SK-N-SH (cell line): Measurements from ENCODE around the gene ABLIM1. TPM values are rescaled to one million over a fixed set of nuclear protein-coding genes. Genes with fewer than 3 reads are reported as not detected.
A peak's percentile ranks its signal among the peaks of the same experiment; 100 is the strongest.

Experiments
- CTCF ChIA-PET: fragments of 300-600, 350-600 bp; formaldehyde crosslinking; extraction: SDS; loops from one replicate; lab custom pipeline; 2021; lab: Yijun Ruan, JAX
- POLR2A ChIA-PET: fragments of 350-600 bp; sonication (Branson Sonifier 250); formaldehyde crosslinking; extraction: SDS; loops from one replicate; lab custom pipeline; 2020; ENCODE audit warnings: antibody characterized with exemption, inconsistent platforms; lab: Yijun Ruan, JAX
- DNase-seq: peaks from one replicate; pipeline ENCODE4 v3.0.0; 2012
- H2AFZ ChIP-seq: fragments of 200-600 bp; sonication (generic); 2 replicates; pipeline ENCODE4 v1.8.1; 2016; ENCODE audit warnings: antibody characterized with exemption, mild to moderate bottlenecking, low read depth
- H3F3A ChIP-seq: fragments of 200-600 bp; sonication (generic); replicated peaks from 2 replicates; pipeline ENCODE3; 2016; ENCODE audit warnings: antibody characterized with exemption, mild to moderate bottlenecking; ENCODE audit not compliant: insufficient read depth
- H3K27ac ChIP-seq, 2 experiments: fragments of 200-500 bp in 1 of 2; fragments of 200-600 bp in 1 of 2; sonication (Bioruptor generic) in 1 of 2; sonication (generic), shearing (Covaris generic) in 1 of 2; 2 replicates each; pipeline versions ENCODE4 v1.5.1 to v1.6.1; 2014 to 2016; ENCODE audit warnings: low read depth in 2 of 2, inconsistent platforms in 1 of 2, low read length in 1 of 2, mild to moderate bottlenecking in 1 of 2, mixed read lengths in 1 of 2
- H3K27me3 ChIP-seq: fragments of 200-600 bp; sonication (generic), shearing (Covaris generic); 2 replicates; pipeline ENCODE4 v1.6.1; 2016; ENCODE audit warnings: mixed run types; ENCODE audit not compliant: insufficient read depth
- H3K36me3 ChIP-seq, 2 experiments: fragments of 200-500 bp in 1 of 2; fragments of 200-600 bp in 1 of 2; sonication (Bioruptor generic) in 1 of 2; sonication (generic) in 1 of 2; replicated peaks in 1 of 2; 2 replicates each; pipeline versions ENCODE3 to v1.5.1; 2014 to 2016; ENCODE audit warnings: low read length in 1 of 2, mild to moderate bottlenecking in 1 of 2; ENCODE audit not compliant: insufficient read depth in 2 of 2, control insufficient read depth in 1 of 2
- H3K4me1 ChIP-seq, 2 experiments: fragments of 200-500 bp in 1 of 2; fragments of 200-600 bp in 1 of 2; sonication (Bioruptor generic) in 1 of 2; sonication (generic), shearing (Covaris generic) in 1 of 2; 2 replicates each; pipeline versions ENCODE4 v1.5.1 to v1.6.1; 2014 to 2016; ENCODE audit warnings: low read depth in 1 of 2, low read length in 1 of 2, mixed run types in 1 of 2; ENCODE audit not compliant: insufficient read depth in 2 of 2, control insufficient read depth in 1 of 2
- H3K4me2 ChIP-seq: fragments of 200-600 bp; sonication (generic), shearing (Covaris generic); 2 replicates; pipeline ENCODE4 v1.6.1; 2017; ENCODE audit warnings: mixed run types
- H3K4me3 ChIP-seq, 2 experiments: fragments of 200-500 bp in 1 of 2; fragments of 200-600 bp in 1 of 2; sonication (Bioruptor generic) in 1 of 2; sonication (generic), shearing (Covaris generic) in 1 of 2; 2 replicates each; pipeline versions ENCODE4 v1.5.1 to v1.8.1; 2014 to 2016; ENCODE audit warnings: low read depth in 2 of 2, inconsistent platforms in 1 of 2, low read length in 1 of 2, mild to moderate bottlenecking in 1 of 2, mixed read lengths in 1 of 2, moderate library complexity in 1 of 2
- H3K79me2 ChIP-seq: fragments of 200-600 bp; sonication (generic); 2 replicates; pipeline ENCODE4 v1.8.1; 2017; ENCODE audit warnings: mild to moderate bottlenecking; ENCODE audit not compliant: insufficient read depth
- H3K9ac ChIP-seq: fragments of 200-600 bp; sonication (generic); 2 replicates; pipeline ENCODE4 v1.6.1; 2017; ENCODE audit warnings: mixed run types
- H3K9me2 ChIP-seq: fragments of 200-600 bp; sonication (generic); 2 replicates; pipeline ENCODE4 v1.6.1; 2017; ENCODE audit warnings: mixed run types
- H3K9me3 ChIP-seq: fragments of 200-600 bp; sonication (generic); 2 replicates; pipeline ENCODE4 v1.6.1; 2017; ENCODE audit warnings: mixed run types, mild to moderate bottlenecking, moderate library complexity
- H4K20me1 ChIP-seq: fragments of 200-600 bp; sonication (generic); 2 replicates; pipeline ENCODE4 v1.6.1; 2017; ENCODE audit warnings: mild to moderate bottlenecking, mixed run types; ENCODE audit not compliant: insufficient read depth
- CHD2 ChIP-seq: fragments of 150-350 bp; IDR thresholded peaks from 2 replicates; pipeline ENCODE4 v1.6.1; 2018; ENCODE audit warnings: low read length; ENCODE audit not compliant: partially characterized antibody
- ELF1 ChIP-seq: IDR thresholded peaks from 2 replicates; pipeline ENCODE4 v1.4.0; 2012
- EZH2phosphoT487 ChIP-seq: fragments of 200-600 bp; sonication (generic); IDR thresholded peaks from 2 replicates; pipeline ENCODE4 v1.6.1; 2017; ENCODE audit warnings: low read depth, mixed run types, mild to moderate bottlenecking, antibody characterized with exemption, moderate library complexity, borderline replicate concordance
- FOSL2 ChIP-seq: IDR thresholded peaks from 2 replicates; pipeline ENCODE4 v1.4.0; 2012; ENCODE audit warnings: low read depth, mild to moderate bottlenecking, moderate library complexity, borderline replicate concordance
- FOXJ3 ChIP-seq: sonication (generic); formaldehyde crosslinking; IDR thresholded peaks from 2 replicates; pipeline ENCODE4 v1.5.1; 2020; ENCODE audit warnings: mild to moderate bottlenecking, missing genetic modification reagents
- FOXM1 ChIP-seq: IDR thresholded peaks from 2 replicates; pipeline ENCODE4 v1.4.0; 2012; ENCODE audit warnings: low read depth, mild to moderate bottlenecking
- GABPA ChIP-seq: IDR thresholded peaks from 2 replicates; pipeline ENCODE4 v1.4.0; 2012; ENCODE audit warnings: low read depth, mild to moderate bottlenecking
- GATA2 ChIP-seq: sonication (generic); formaldehyde crosslinking; IDR thresholded peaks from 2 replicates; pipeline ENCODE4 v1.5.0; 2020; ENCODE audit warnings: mild to moderate bottlenecking, missing genetic modification reagents
- JUND ChIP-seq: IDR thresholded peaks from 2 replicates; pipeline ENCODE4 v1.4.0; 2012
- MEF2A ChIP-seq: IDR thresholded peaks from 2 replicates; pipeline ENCODE4 v1.4.0; 2012; ENCODE audit warnings: low read depth, borderline replicate concordance
- NFIC ChIP-seq: IDR thresholded peaks from 2 replicates; pipeline ENCODE4 v1.4.0; 2012; ENCODE audit warnings: borderline replicate concordance
- NRF1 ChIP-seq: IDR thresholded peaks from 2 replicates; pipeline ENCODE4 v1.6.1; 2012; ENCODE audit warnings: low read depth, mild to moderate bottlenecking, low read length
- PBX3 ChIP-seq: IDR thresholded peaks from 2 replicates; pipeline ENCODE4; 2012
- RAD21 ChIP-seq: IDR thresholded peaks from 2 replicates; pipeline ENCODE4 v1.6.1; 2012; ENCODE audit warnings: mild to moderate bottlenecking, low read length
- RCOR1 ChIP-seq: fragments of 150-350 bp; IDR thresholded peaks from 2 replicates; pipeline ENCODE4 v1.6.1; 2017; ENCODE audit warnings: antibody characterized with exemption, low read length
- RFX5 ChIP-seq: IDR thresholded peaks from 2 replicates; pipeline ENCODE4 v1.6.1; 2012; ENCODE audit warnings: mild to moderate bottlenecking, improper control_type of control experiment, low read length
- RXRA ChIP-seq: IDR thresholded peaks from 2 replicates; pipeline ENCODE4 v1.4.0; 2012; ENCODE audit warnings: low read depth, mild to moderate bottlenecking, borderline replicate concordance
- SIN3A ChIP-seq: IDR thresholded peaks from 2 replicates; pipeline ENCODE4 v1.6.1; 2012; ENCODE audit warnings: low read depth, mild to moderate bottlenecking, low read length, moderate library complexity, borderline replicate concordance
- SMC3 ChIP-seq: IDR thresholded peaks from 2 replicates; pipeline ENCODE4 v1.6.1; 2012; ENCODE audit warnings: low read depth, low read length, improper control_type of control experiment
- TAF1 ChIP-seq: IDR thresholded peaks from 2 replicates; pipeline ENCODE4 v1.6.1; 2012; ENCODE audit warnings: low read depth, mild to moderate bottlenecking, low read length, moderate library complexity, borderline replicate concordance
- TCF12 ChIP-seq: IDR thresholded peaks from 2 replicates; pipeline ENCODE4 v1.4.0; 2012
- TEAD4 ChIP-seq: IDR thresholded peaks from 2 replicates; pipeline ENCODE4 v1.4.0; 2012; ENCODE audit warnings: mild to moderate bottlenecking, borderline replicate concordance; ENCODE audit not compliant: insufficient read depth
- USF1 ChIP-seq: IDR thresholded peaks from 2 replicates; pipeline ENCODE4 v1.4.0; 2012; ENCODE audit warnings: low read depth, borderline replicate concordance
- USF2 ChIP-seq: fragments of 150-350 bp; IDR thresholded peaks from 2 replicates; pipeline ENCODE4 v1.6.1; 2017; ENCODE audit warnings: antibody characterized with exemption, low read length, low read depth, borderline replicate concordance
- YY1 ChIP-seq: IDR thresholded peaks from 2 replicates; pipeline ENCODE4 v1.4.0; 2012; ENCODE audit warnings: low read depth, mild to moderate bottlenecking
- WGBS: methylation state at CpG from one replicate; pipeline ENCODE4 v1.1.6; 2017; ENCODE audit warnings: low lambda C conversion rate; 5-methylcytosine and 5-hydroxymethylcytosine counted together
- polyA plus RNA-seq, 3 experiments: library from polyadenylated mRNA; depleted of rRNA; stranded (reverse); fragments of >200 nt; gene quantifications; 2 replicates each; pipeline ENCODE4 v1.2.3, GENCODE V29; 2012
- TF ChIP-seq, protein P1 (sequence below): fragments of 200-600 bp; sonication (generic); IDR thresholded peaks from 2 replicates; pipeline ENCODE4 v1.6.1; 2017; ENCODE audit warnings: antibody characterized with exemption, mild to moderate bottlenecking, moderate library complexity
- TF ChIP-seq, protein P2 (sequence below): IDR thresholded peaks from 2 replicates; pipeline ENCODE4 v1.6.1; 2012; ENCODE audit warnings: mild to moderate bottlenecking, low read depth, low read length, moderate library complexity

The ABLIM1 gene
- polyA plus RNA-seq, 1 of the 3 experiments (the other 2 are of a cell fraction) = 16.1 TPM

DNA sequence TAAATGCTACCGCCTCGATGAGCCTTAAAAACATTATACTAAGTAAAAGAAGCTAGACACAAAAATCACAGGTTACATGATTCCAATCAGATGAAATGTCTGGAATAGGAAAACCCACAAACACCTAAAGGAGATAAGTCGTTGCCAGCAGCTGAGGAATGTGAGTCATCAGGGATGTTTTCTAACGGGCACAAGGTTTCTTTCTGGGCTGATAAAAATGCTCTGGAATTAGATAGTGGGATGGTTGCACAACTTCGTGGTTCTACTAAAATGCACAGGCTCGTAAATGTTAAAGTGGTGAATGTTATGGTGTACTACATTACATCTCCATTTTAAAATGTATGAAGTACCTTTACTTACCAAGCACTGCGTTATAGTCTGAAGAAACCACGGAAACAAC lies 9.7 kb downstream of the ABLIM1 start:
- Histone ChIP-seq H3K4me1 (peaks cover 0 to 24% of the 10 kb centered on the region in 2 experiments; a peak in 1 of 4 replicates), H3K9me2 (no peaks in the 10 kb centered on the region), H3K27me3 (no peaks in the 10 kb centered on the region), H3K79me2 (no peaks in the 10 kb centered on the region), H3K36me3 (no peaks in the 10 kb centered on the region), H3K4me3 (no peak overlapping the region), H4K20me1 (no peaks in the 10 kb centered on the region), H2AFZ (no peak overlapping the region), H3K27ac (peak overlapping the region; percentile 38 to 45; a peak in 2 of 4 replicates), H3K4me2 (peak overlapping the region; percentile 17), H3K9ac (no peak overlapping the region), H3F3A (peaks cover 14% of the 10 kb centered on the region), H3K9me3 (no peaks in the 10 kb centered on the region)
- CTCF ChIA-PET = interaction anchor here (0.8 kb wide), 1 partner anchor 10 kb away, joined by 3 read pairs; no protein-coding TSS in a partner anchor
- POLR2A ChIA-PET = no interaction called here
- WGBS = 46% methylated on average over 8 of the region's 8 CpGs
- no peak for DNase-seq
- TF ChIP-seq RXRA = no peak; the same call in 1 of the 2 replicates
- no peak for TF ChIP-seq SIN3A
- TF ChIP-seq EZH2phosphoT487 = no peak
- TF ChIP-seq USF1 = no peak
- TF ChIP-seq NFIC = peak; percentile 90
- no peak for TF ChIP-seq RCOR1
- no peak for TF ChIP-seq YY1
- no peak for TF ChIP-seq SMC3
- TF ChIP-seq ELF1 = no peak
- TF ChIP-seq FOSL2 = peak; percentile 95
- peak; percentile 89 for TF ChIP-seq TCF12
- TF ChIP-seq, protein P1, sequence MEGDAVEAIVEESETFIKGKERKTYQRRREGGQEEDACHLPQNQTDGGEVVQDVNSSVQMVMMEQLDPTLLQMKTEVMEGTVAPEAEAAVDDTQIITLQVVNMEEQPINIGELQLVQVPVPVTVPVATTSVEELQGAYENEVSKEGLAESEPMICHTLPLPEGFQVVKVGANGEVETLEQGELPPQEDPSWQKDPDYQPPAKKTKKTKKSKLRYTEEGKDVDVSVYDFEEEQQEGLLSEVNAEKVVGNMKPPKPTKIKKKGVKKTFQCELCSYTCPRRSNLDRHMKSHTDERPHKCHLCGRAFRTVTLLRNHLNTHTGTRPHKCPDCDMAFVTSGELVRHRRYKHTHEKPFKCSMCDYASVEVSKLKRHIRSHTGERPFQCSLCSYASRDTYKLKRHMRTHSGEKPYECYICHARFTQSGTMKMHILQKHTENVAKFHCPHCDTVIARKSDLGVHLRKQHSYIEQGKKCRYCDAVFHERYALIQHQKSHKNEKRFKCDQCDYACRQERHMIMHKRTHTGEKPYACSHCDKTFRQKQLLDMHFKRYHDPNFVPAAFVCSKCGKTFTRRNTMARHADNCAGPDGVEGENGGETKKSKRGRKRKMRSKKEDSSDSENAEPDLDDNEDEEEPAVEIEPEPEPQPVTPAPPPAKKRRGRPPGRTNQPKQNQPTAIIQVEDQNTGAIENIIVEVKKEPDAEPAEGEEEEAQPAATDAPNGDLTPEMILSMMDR = no peak
- TF ChIP-seq CHD2 = no peak
- no peak for TF ChIP-seq GABPA
- no peak for TF ChIP-seq USF2
- TF ChIP-seq GATA2 (CRISPR knock-in tag) = no peak
- TF ChIP-seq FOXM1 = no peak
- TF ChIP-seq TAF1 = no peak
- TF ChIP-seq MEF2A = peak; percentile 20; the same call in 1 of the 2 replicates
- TF ChIP-seq PBX3 = peak; percentile 67
- TF ChIP-seq RAD21 = no peak
- TF ChIP-seq JUND = peak; percentile 88
- TF ChIP-seq NRF1 = no peak
- peak; percentile 70; the same call in 1 of the 2 replicates for TF ChIP-seq TEAD4
- TF ChIP-seq, protein P2, sequence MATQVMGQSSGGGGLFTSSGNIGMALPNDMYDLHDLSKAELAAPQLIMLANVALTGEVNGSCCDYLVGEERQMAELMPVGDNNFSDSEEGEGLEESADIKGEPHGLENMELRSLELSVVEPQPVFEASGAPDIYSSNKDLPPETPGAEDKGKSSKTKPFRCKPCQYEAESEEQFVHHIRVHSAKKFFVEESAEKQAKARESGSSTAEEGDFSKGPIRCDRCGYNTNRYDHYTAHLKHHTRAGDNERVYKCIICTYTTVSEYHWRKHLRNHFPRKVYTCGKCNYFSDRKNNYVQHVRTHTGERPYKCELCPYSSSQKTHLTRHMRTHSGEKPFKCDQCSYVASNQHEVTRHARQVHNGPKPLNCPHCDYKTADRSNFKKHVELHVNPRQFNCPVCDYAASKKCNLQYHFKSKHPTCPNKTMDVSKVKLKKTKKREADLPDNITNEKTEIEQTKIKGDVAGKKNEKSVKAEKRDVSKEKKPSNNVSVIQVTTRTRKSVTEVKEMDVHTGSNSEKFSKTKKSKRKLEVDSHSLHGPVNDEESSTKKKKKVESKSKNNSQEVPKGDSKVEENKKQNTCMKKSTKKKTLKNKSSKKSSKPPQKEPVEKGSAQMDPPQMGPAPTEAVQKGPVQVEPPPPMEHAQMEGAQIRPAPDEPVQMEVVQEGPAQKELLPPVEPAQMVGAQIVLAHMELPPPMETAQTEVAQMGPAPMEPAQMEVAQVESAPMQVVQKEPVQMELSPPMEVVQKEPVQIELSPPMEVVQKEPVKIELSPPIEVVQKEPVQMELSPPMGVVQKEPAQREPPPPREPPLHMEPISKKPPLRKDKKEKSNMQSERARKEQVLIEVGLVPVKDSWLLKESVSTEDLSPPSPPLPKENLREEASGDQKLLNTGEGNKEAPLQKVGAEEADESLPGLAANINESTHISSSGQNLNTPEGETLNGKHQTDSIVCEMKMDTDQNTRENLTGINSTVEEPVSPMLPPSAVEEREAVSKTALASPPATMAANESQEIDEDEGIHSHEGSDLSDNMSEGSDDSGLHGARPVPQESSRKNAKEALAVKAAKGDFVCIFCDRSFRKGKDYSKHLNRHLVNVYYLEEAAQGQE = no peak
- TF ChIP-seq FOXJ3 (CRISPR knock-in tag) = no peak
- TF ChIP-seq RFX5 = no peak
